Measurements from ENCODE around the gene FAM184A.
"Not testable (repeated sequence)": the region's sequence is repeated elsewhere in the genome, so short reads cannot be mapped to it uniquely, and the experiment has no call there.

The FAM184A gene

GRCh38 chr6:119015165-119015564, 63.3 kb downstream of the FAM184A start:
- FAIRE-seq: not testable (repeated sequence)

GRCh38 chr6:119012521-119012920, 65.9 kb downstream of the FAM184A start:
- DNase-seq (ENCODE audit: low spot score): no peak
- no peak for FAIRE-seq

More at GRCh38 chr6:119015165-119015564, 63.3 kb downstream of the FAM184A start:
- not testable (repeated sequence) for DNase-seq (ENCODE audit: low spot score)

- not testable (repeated sequence) for DNase-seq (ENCODE audit: low spot score); FAIRE-seq
Measured at GRCh38 chr6:119009266-119009665, 69.2 kb downstream of the FAM184A start.

GRCh38 chr6:119006974-119007373, 71.5 kb downstream of the FAM184A start:
- FAIRE-seq (no peak), DNase-seq (ENCODE audit: low spot score) (no peak)

- FAIRE-seq (no peak), DNase-seq (ENCODE audit: low spot score) (no peak)
Measured at GRCh38 chr6:119002069-119002468, 76.4 kb downstream of the FAM184A start.

- DNase-seq (ENCODE audit: low spot score): no peak
- FAIRE-seq: no peak
Measured at GRCh38 chr6:118999494-119000040, 78.9 kb downstream of the FAM184A start.

GRCh38 chr6:118997426-118997825, 81.0 kb downstream of the FAM184A start:
- FAIRE-seq; DNase-seq (ENCODE audit: low spot score): not testable (repeated sequence)

GRCh38 chr6:118996289-118996820, 82.1 kb downstream of the FAM184A start:
- no peak for DNase-seq (ENCODE audit: low spot score)
- FAIRE-seq: no peak

- DNase-seq (ENCODE audit: low spot score): no peak
- FAIRE-seq: no peak
Measured at GRCh38 chr6:118993803-118994251, 84.6 kb downstream of the FAM184A start.

GRCh38 chr6:118993358-118993757, 85.1 kb downstream of the FAM184A start:
- FAIRE-seq: no peak
- no peak for DNase-seq (ENCODE audit: low spot score)

GRCh38 chr6:118992186-118992795, 86.2 kb downstream of the FAM184A start:
- FAIRE-seq: no peak
- DNase-seq (ENCODE audit: low spot score): no peak

- DNase-seq (ENCODE audit: low spot score): no peak
- FAIRE-seq: no peak
Measured at GRCh38 chr6:118986312-118986711, 92.2 kb downstream of the FAM184A start.

GRCh38 chr6:118985123-118985830, 93.2 kb downstream of the FAM184A start:
- DNase-seq (ENCODE audit: low spot score): no peak
- no peak for FAIRE-seq

- DNase-seq (ENCODE audit: low spot score): no peak
- no peak for FAIRE-seq
Measured at GRCh38 chr6:118984342-118984741, 94.1 kb downstream of the FAM184A start.

- FAIRE-seq (no peak), DNase-seq (ENCODE audit: low spot score) (no peak)
Measured at GRCh38 chr6:118982575-118982911, 95.9 kb downstream of the FAM184A start.

GRCh38 chr6:118981884-118982574, 96.4 kb downstream of the FAM184A start:
- FAIRE-seq: no peak

GRCh38 chr6:118980063-118980462, 98.4 kb downstream of the FAM184A start:
- FAIRE-seq (no peak), DNase-seq (ENCODE audit: low spot score) (no peak)

More at GRCh38 chr6:118981884-118982574, 96.4 kb downstream of the FAM184A start:
- no peak for DNase-seq (ENCODE audit: low spot score)

- FAIRE-seq (no peak), DNase-seq (ENCODE audit: low spot score) (no peak)
Measured at GRCh38 chr6:118974790-118975189, 103.7 kb downstream of the FAM184A start.

GRCh38 chr6:118971682-118972081, 106.8 kb downstream of the FAM184A start:
- no peak for FAIRE-seq

GRCh38 chr6:118970866-118971265, 107.6 kb downstream of the FAM184A start:
- no peak for FAIRE-seq
- DNase-seq (ENCODE audit: low spot score): no peak

More at GRCh38 chr6:118971682-118972081, 106.8 kb downstream of the FAM184A start:
- DNase-seq (ENCODE audit: low spot score): no peak

- DNase-seq (ENCODE audit: low spot score): no peak
- peak; percentile 24 for FAIRE-seq
Measured at GRCh38 chr6:118968416-118968815, 110.0 kb downstream of the FAM184A start.

- FAIRE-seq (no peak), DNase-seq (ENCODE audit: low spot score) (no peak)
Measured at GRCh38 chr6:118967239-118967638, 111.2 kb downstream of the FAM184A start.

Data from RCC 7860 (cell line).